ENCODE results near the gene FAM229A.

The FAM229A gene

GRCh38 chr1:32316903-32317277, 45.4 kb downstream of the FAM229A start:
- Histone ChIP-seq H3K27ac (ENCODE audit: low read length) (no peak overlapping the region), H3K4me3 (ENCODE audit: low read length) (no peak overlapping the region)

GRCh38 chr1:32311709-32312393, 50.4 kb downstream of the FAM229A start:
- H3K9me3 ChIP-seq (ENCODE audit: control insufficient read depth, low read depth, low read length): no peaks in the 10 kb centered on the region
- peaks cover 2% of the 10 kb centered on the region for H3K36me3 ChIP-seq (ENCODE audit: control insufficient read depth, low read depth, low read length)
- H3K9ac ChIP-seq (ENCODE audit: low read length): no peak overlapping the region
- H3K4me1 ChIP-seq (ENCODE audit: control insufficient read depth, low read depth, low read length): no peaks in the 10 kb centered on the region
- no peaks in the 10 kb centered on the region for H3K27me3 ChIP-seq (ENCODE audit: control insufficient read depth, insufficient read depth, low read length)
- no peak overlapping the region for H3K4me3 ChIP-seq (ENCODE audit: low read length)
- H3K27ac ChIP-seq (ENCODE audit: low read length): no peak overlapping the region

More at GRCh38 chr1:32316903-32317277, 45.4 kb downstream of the FAM229A start:
- Histone ChIP-seq H3K9me3 (ENCODE audit: control insufficient read depth, low read depth, low read length) (no peaks in the 10 kb centered on the region), H3K36me3 (ENCODE audit: control insufficient read depth, low read depth, low read length) (peaks cover 14% of the 10 kb centered on the region), H3K27me3 (ENCODE audit: control insufficient read depth, insufficient read depth, low read length) (no peaks in the 10 kb centered on the region), H3K9ac (ENCODE audit: low read length) (no peak overlapping the region), H3K4me1 (ENCODE audit: control insufficient read depth, low read depth, low read length) (no peaks in the 10 kb centered on the region)

All from iPS-18a (cell line).